ENCODE results near the gene DNAH5.

DNAH5 gene

DNA sequence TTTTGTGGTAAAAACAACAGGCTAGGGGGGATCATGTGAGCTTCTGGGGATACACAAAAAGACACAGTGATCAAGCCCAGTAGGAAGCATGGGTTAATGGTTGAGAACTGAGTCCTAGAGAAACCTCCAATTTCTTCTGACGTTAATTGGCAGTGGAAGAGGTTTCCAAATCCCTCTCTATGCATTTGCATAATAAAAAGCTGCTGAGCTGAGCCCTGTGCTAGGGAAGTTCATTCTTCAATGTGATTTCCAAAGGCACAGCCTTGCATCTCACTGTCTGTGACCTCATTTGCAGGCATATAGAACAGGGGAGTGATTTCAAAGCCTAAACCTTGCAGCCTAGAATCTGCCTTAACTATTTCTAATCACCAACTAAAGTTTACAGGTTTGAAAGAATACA lies 812 bp downstream of the DNAH5 start:
- in situ Hi-C loops (cut with HindIII; ENCODE audit: low sequenced_read_pairs) = no loop called here

DNA sequence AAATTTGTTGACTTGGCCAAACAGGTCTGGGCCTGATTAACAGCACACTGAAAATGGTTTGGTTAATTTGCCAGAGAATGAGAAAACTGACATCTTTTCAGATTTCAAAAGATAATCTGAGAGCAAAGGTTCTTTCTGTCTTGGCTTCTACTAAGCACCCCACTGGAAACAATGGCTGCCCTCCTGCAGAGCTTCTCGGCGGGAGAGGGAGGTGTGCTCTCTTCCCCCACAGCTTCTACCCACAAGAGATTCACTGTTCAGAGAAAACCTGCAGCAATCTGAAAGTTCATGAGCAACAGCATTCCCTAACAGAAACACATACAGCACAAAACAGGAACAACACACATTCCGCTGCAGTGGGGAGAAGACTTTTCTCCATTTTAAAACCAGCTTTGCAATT lies 3.0 kb downstream of the DNAH5 start:
- in situ Hi-C loops (cut with HindIII; ENCODE audit: low sequenced_read_pairs) = no loop called here

DNA sequence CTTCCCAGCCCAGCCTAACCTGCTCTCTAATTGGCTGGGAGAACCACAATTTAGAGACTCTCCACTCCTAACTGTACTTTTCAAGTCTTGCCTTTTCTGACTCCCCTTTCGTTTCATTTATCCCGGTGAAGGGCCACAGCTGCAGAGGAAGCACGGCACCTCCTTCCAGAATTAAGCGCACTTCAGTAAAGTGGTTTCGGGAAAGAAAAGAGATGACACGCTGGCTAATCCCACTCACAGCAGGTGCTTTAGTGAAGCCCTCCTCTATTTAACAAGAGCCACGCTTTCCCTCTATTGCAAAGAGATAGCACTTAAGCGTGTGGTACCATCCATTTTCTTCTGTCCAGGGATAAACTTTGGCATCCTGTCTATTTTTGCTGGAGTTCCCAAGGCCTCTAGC lies 4.8 kb downstream of the DNAH5 start:
- in situ Hi-C loops (cut with HindIII; ENCODE audit: low sequenced_read_pairs) = no loop called here

DNA sequence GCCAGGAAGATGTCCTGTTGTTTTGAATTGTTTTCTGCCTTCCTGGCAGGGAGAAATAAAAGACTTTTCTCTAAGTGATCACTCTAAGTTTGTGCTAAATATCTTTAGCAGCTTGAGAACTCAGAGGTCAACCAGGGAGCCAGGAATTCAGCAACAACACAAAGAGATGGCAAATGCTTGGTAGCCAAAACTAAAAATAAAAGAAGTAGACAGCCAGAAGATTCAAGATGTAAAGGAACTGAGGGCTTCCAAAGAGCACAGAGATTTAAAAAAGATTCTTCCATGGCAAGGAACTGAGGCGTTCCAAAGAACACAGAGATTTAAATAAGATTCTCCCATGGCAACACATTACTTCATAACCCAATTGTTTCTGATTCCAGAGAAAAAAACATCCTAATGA lies 9.6 kb downstream of the DNAH5 start:
- in situ Hi-C loops (cut with HindIII; ENCODE audit: low sequenced_read_pairs) = no loop called here

DNA sequence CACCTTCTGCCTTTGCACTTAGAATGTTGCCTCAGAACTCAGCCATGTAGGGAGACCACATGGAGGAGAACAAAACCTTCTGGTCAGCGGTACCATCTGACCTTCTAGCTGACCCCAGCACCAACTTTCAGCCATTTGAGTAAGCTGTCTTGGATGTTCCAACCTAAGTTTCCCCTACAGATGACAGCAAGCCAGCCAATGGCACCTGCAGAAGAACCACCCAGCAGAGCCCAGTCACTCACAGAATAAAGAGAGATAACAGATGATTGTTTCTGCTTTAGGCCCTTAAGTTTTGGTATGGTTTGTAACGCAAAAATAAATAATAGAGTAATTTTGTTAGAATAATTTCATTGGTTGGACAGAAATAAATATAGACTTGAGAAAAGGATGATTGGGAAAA lies 10.4 kb downstream of the DNAH5 start:
- in situ Hi-C loops (cut with HindIII; ENCODE audit: low sequenced_read_pairs) = no loop called here

DNA sequence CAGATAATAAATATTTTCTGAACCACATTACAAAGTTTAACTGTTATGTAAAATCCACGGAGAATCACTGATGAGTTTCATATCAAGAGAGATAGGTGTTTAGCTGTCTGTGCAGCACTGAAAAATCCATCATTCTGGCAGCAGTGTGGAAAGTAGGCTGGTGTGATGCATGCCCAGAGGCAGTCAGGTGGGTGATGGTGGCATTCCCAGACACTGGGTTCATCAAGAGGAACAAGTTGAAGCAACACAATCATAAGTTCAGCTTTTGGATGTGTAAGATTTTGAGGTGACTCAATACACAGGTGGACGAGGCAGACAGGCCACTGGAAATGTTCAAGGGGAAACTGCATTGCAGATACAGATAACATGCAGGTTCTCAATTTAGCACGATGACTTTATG lies 11.9 kb downstream of the DNAH5 start:
- in situ Hi-C loops (cut with HindIII; ENCODE audit: low sequenced_read_pairs) = no loop called here

DNA sequence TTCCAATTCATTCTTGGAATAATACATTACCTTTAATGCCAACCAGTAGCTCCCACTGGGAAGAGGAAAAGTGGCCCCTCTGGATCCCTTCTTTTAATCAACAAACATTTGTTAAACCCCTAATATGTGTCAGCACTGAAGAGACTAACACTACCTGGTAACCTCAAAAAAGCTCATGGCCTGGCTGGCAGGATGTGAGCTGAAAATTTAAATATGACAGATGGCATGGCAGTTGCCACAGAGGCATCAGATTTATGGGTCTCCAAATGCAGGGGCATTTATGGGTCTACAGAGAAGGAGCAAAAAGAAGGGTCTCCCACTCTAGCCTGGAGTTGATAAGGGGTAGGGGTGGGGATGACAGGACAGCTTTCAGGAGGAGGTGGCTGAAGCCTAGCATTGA lies 12.5 kb downstream of the DNAH5 start:
- in situ Hi-C loops (cut with HindIII; ENCODE audit: low sequenced_read_pairs) = no loop called here

DNA sequence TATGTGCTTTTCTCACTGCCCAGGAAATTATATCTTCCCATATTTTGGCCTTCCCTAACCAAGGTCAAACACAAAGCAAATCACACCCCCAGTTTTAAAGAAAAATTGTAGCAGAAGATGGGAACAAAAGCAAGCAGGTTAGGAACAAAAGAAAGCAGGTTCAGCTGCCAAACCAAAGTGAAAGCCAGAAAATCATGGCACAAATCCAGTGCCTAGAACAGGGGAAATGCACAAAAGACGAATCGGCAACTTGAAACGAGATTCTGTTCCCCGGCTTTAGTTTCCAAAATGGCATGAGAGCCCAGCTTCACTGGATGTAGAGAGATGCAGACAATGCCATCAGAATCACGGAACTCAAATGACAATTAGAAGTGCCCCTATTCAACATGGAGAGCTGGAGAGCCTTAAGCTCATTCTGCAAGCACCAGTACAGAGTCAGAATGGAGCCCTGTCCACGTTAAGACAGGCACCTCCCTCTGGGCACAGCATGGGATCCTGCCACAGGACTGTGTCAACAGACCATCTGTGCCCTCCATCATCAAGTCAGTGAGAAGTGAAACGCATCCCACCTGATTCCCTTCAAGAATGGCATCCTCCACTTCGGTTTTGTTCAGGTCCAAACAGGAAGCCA lies 13.8 kb downstream of the DNAH5 start:
- in situ Hi-C loops (cut with HindIII; ENCODE audit: low sequenced_read_pairs) = no loop called here

DNA sequence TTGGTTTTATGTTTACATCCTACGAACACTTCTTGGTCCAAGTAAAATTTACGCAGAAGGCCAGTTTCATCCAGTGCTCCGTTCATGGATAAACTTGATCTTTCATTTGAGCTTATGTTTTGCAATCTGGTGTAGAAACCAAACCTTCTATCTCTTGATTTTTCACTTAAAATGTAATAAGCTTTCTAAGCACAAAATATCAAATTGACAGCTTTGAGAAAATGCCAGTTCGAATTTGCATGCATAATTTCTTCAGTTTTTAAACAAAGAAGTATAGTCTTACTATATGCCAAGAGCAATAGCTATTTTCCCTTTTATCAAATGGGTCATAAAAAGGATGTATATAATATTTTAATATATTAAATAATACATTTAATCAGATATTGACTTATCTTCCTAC lies 17.8 kb downstream of the DNAH5 start:
- in situ Hi-C loops (cut with HindIII; ENCODE audit: low sequenced_read_pairs) = no loop called here

DNA sequence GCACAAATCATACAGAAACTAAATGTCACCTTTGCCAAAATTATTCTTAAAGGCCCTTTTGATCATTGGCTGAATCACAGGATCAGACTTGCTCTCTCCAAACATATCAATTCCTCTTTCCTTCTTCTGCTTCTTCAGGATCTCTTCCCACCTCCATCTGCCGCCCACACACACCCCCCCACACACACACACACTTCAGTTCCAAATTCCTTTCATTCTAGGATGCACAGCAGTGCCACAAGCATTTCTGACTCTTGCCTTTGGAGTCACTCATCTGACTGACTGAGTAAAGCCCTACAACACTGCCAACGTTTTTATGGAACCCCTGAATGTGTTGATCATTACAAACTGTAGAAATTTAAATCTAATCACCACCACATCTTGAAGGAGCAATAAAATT lies 22.9 kb downstream of the DNAH5 start:
- in situ Hi-C loops (cut with HindIII; ENCODE audit: low sequenced_read_pairs) = no loop called here

DNA sequence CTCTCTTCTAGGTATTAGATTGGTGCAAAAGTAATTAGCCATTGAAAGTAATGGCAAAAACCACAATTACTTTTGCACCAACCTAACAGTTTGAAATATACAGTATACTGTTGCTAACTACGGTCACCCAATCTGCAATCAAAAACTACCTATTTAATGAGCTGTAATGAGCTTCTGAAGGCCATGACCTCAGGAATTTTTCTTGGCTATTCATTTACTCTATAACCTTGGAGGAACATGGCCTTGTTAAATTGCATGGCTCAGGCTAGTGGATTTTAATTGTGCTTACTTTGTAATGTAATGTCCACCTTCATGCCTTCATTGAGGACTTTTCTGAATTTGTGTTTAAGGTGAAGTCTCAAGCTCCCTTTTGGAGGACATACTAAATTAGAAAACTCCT lies 24.7 kb downstream of the DNAH5 start:
- in situ Hi-C loops (cut with HindIII; ENCODE audit: low sequenced_read_pairs) = no loop called here

DNA sequence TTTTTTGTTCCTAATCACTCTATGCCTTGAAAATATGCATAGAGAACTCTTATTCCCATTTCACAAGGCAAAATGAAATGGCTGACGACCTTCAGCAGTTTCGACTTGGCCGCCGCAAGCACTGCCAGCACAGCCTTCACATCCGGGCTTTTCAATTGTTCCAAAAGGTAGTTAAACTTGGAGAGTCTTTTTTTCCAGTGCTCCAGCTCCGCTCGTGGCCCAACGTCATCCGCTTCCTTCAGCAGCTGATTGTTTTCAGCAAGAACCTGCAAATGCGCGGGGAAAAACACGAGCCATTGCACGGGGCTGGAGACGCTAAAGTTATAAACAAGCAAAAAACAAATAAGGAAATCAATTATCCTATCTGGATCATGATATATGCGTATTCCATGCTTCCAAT lies 25.4 kb downstream of the DNAH5 start:
- in situ Hi-C loops (cut with HindIII; ENCODE audit: low sequenced_read_pairs) = no loop called here

DNA sequence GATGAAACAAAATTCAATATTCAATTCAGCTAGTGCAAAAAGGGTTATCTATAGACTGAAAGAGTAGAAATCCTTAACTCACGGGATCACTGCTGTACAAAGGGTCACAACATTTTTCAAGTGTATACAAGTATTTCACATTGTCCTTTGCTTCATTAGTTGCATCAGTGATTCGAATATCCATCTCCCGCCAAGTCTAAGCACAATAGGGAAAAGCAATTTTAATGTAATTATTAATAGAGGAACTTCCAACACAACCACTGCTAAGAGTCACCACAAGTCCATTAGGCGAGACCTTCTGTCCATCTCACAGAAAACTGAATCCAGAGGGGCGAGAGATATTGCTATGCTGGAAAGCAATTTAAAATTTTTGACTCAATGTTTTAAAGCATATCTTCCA lies 27.4 kb downstream of the DNAH5 start:
- in situ Hi-C loops (cut with HindIII; ENCODE audit: low sequenced_read_pairs) = no loop called here

DNA sequence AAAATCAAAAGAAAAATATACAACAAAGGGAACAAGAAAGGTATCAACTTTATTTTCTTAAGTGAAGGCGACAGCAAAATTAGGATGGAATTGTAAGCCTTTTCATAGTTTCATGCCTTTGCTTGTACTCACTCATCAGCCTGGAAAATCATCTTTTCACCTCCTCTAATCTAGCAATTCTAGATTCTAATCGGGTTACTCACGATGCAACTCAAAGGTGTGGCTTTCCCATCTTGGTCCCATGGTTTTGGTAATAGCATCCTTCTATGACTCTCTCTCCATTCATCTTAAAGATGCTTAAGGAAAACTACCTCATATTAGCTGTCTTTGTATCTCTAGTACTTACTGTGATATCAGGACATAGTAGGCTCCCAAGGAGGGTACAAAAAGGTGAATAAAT lies 30.5 kb downstream of the DNAH5 start:
- in situ Hi-C loops (cut with HindIII; ENCODE audit: low sequenced_read_pairs) = no loop called here

DNA sequence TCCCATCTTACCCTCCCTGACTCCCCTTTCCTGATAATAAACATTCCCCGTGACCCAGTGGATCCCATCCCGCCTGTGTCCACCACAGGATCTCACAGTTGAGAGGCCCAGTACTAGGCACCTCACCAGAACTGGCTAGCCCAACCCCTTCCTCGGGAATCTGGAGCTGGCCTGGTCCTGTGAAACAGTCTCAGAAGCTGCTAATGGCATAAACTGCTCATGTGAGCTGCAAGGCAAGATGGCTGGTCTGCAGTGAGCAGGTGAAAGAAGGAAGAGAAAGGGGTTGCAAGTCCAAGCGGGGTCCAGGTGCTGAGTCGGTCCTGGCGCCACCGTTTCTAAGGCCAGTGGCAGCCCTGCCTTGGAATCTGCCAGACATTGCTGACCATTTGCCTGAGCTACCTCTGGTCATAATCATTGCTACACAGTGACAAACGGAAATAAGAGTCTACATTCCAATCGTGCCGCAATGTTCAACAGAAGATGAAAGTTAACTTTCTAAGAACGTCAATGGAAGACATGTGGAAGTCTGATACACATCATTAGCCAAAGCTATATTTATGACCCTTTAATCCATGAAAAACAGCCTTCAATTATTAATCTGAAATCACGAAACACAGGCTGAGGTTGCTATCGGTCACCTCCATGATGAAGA lies 33.7 kb downstream of the DNAH5 start:
- in situ Hi-C loops (cut with HindIII; ENCODE audit: low sequenced_read_pairs) = no loop called here

DNA sequence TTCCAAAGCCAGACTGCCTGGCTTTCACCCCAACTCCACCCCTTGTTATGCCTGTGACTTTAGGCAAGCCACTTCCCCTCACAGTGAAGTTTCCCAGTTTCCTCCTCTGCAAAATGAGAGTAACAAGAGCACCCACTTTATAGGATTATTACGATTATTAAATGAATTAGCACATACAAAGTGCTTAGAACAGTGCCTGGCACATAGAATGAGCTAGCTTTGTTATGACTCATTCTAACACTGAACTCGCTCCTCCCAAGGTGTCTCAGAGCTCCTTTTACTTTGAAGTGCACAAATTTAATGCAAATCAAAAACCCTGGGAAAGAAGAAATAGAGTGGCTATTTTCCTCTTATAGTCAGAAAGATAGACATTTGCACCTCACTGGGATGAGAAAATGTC lies 34.3 kb downstream of the DNAH5 start:
- in situ Hi-C loops (cut with HindIII; ENCODE audit: low sequenced_read_pairs) = no loop called here

DNA sequence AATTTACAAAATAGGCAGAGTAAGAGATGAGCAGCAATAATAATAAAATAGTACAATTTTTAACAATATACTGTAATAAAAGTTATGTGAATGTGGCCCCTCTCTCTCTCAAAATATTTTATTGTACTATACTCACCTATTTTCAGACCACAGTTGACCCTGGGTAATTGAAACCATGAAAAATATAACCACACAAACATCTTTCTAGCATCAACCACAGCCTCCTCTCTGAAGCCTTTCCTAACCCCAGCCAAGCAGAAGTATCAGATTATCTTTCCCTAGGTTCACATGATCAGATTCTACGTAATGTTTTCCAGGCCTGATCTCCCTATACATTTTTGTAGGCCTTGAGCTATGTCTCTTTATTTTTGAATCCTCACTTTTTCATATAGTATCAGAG lies 35.2 kb downstream of the DNAH5 start:
- in situ Hi-C loops (cut with HindIII; ENCODE audit: low sequenced_read_pairs) = no loop called here

DNA sequence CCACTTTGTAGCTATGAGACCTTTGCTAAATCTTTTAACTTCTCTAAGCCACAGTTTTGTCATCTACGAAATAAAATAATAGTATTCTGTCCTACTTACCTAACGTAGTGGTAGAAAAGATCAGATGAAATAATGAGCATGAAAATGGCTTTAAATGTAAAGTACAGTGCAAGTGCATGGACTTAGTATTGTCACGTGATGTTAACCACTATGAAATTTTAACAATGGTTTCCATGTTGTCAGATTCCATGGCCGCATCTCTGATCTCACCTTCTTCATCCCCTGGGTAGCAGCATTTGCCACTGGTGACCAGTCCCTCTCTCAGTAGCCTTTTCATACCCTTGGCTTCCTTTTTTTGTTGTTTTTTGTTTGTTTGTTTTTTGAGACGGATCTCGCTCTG lies 45.9 kb downstream of the DNAH5 start:
- in situ Hi-C loops (cut with HindIII; ENCODE audit: low sequenced_read_pairs) = no loop called here

DNA sequence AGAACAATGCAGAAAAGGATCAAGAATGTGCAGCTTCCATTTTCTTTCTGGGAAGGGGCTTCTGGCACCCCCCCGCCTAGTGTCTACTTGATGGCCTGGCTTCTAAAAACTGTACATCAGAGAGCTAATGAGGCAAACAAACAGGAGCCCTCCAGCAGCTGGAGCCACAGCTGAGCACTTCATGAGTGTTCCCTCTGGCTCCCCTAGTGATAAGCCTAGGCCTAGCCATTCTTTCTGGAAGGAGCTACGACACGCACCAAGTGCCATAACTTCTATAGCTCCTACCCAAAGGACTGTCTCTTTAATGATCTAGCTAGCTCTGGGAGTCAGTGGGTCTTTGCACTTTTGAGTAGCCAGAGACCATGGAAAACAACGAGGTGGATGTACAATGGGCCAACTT lies 66.1 kb downstream of the DNAH5 start:
- in situ Hi-C loops (cut with HindIII; ENCODE audit: low sequenced_read_pairs) = no loop called here

DNA sequence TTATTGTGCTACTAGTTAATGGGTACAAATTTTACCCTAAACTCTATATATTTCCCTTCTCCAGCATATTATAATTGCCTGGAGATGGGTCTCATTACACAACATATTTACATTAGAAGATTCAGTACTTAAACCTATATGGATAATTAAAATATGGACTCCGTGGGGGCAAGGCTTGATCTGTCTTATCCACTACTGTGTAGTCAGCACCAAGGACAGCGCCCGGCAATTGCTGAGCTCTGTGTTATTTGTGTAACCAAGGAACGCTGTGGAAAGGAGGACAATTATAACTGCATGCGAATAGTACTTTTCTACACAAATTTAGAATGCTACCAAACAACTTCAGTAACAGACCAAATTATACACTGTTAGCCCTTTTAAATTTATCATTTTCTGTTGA lies 77.7 kb downstream of the DNAH5 start:
- in situ Hi-C loops (cut with HindIII; ENCODE audit: low sequenced_read_pairs) = no loop called here

DNA sequence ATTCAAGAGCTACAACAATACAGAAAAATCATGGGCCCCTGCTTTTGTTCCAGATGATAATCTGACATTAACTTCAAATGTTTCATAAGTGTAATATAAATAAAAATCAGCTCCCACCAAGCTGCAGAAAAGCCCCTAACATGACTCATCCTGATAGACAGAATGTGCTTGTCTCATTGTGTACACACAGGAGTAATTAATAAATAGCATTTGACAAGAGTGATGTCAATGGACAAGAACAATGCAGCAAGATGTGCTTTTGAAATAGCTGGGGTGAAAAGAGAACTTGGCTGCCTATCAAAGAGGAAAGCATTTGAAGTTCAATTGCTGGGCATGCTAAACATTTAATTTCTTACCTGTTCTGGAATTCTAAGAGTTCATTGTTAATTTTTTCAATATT lies 79.2 kb downstream of the DNAH5 start:
- in situ Hi-C loops (cut with HindIII; ENCODE audit: low sequenced_read_pairs) = no loop called here

DNA sequence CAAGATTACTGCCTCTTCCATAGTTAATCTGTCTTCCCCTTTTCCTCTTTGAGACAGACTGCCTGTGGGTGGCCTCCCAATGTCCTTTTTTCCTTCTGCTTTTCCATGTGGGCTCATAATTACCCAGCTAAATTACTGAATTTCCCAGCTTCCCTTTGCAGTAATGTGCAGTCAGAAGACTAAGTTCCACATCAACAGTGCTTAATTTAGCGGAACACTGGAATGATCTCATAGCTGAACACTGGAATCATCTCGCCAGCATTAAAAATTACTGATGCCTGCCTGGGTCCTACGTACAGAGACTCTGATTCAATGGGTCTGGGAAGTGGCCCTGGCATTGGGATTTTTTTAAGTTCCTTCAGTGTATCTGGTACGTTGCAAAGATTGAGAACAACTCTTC lies 84.3 kb downstream of the DNAH5 start:
- in situ Hi-C loops (cut with HindIII; ENCODE audit: low sequenced_read_pairs) = no loop called here
